HK-2 (cell line): ENCODE results near the gene SAA1.

Experiments used
- DNase-seq: peaks from one replicate; pipeline ENCODE4 v3.0.0-alpha.2; 2018; ENCODE audit not compliant: unreplicated experiment

SAA1 gene

GRCh38 chr11:18310800-18311340, 44.8 kb downstream of the SAA1 start:
- DNase-seq: no peak

- no peak for DNase-seq
Measured at GRCh38 chr11:18312012-18312411, 45.9 kb downstream of the SAA1 start.

DNA sequence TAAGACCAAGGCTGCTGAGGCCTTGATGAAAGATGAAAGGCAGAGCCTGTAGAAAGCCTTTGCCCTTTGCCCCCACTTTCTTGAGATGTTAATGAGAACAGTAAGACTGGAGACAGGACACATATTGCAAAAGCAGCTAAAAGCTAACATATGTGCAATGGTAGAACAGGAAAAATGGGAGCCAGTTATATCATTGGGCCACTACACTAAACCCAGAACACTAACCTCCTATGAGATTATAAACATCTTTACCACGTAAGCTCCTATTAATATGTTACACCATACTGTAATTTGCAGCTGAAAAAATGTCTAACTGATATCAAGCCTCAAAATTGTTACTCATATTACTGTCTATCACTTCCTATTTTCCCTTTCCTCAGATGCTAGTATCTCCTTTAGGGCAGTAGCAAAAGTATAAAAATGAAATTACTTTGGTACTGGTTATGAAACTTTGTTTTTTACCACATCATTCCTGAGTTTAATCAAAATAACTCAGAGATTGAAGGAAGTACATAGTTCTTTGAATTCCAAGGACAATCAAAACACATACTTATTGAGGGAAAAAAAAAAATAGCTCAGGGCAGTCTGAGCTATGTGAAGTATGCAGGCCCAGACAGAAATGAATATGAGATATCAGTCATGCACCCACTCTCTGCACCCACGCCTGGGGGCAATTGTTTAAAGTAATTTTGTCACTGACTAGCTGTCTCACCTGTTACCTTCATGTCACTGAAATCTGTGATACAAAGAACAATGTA, 46.8 kb downstream of the SAA1 start:
- no peak for DNase-seq

- no peak for DNase-seq
Measured at GRCh38 chr11:18313965-18314763, 48.1 kb downstream of the SAA1 start.

GRCh38 chr11:18314784-18315523, 48.9 kb downstream of the SAA1 start:
- DNase-seq: no peak

DNA sequence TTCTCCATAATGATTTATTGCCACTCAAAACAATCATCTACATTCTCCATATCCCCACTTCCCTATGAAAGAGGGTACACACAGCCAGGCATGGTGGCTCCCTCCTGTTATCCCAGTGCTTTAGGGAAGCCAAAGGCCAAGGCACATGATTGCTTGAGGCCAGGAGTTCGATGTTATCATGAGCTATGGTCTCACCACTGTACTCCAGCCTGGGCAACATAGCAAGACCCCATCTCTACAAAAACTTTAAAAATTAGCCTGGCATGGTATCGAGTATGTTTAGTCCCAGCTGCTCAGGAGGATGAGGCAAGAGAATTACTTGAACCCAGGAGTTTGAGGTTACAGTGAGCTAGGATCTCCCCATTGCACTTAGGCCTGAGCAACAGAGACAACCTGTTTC, 49.8 kb downstream of the SAA1 start:
- no peak for DNase-seq

GRCh38 chr11:18317551-18317950, 51.5 kb downstream of the SAA1 start:
- no peak for DNase-seq
